Measurements from ENCODE around the gene CASP7.
"Not testable (repeated sequence)": the region's sequence is repeated elsewhere in the genome, so short reads cannot be mapped to it uniquely, and the experiment has no call there.

CASP7 gene

DNA sequence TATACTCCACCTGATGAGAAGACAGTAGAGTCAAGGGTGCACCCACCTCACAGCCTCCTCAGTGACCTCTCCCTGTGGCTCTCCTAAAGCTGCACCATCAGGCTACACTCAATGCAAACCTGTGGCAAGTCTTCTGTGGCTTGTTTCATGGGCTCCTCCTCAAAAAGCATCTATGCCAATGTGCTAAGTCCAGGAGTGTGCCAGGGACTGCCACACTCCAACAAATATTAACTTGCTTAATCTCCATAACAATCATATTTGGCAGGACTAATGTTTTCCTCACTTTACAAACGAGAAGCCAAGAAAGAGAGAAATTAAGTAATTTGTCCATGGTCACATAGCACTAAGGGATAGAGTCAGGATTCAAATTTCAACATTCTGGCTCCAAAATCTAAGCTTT is 27.8 kb upstream of the CASP7 start:
- Histone ChIP-seq H3K36me3 (ENCODE audit: control insufficient read depth in 1 of 2, insufficient read depth in 2 of 2, low read depth in 1 of 2, low read length in 2 of 2) (no peaks in the 10 kb centered on the region), H2BK5ac (ENCODE audit: low read depth, low read length, poor library complexity, severe bottlenecking) (no peak overlapping the region), H3K23ac (ENCODE audit: low read length in 2 of 2) (no peak overlapping the region), H2BK120ac (ENCODE audit: low read depth, low read length) (no peak overlapping the region), H2BK15ac (ENCODE audit: low read depth, poor library complexity, severe bottlenecking) (no peak overlapping the region), H3K4ac (ENCODE audit: low read depth in 1 of 2, low read length in 2 of 2) (no peak overlapping the region), H2AFZ (ENCODE audit: low read depth, low read length) (no peak overlapping the region), H3K4me1 (ENCODE audit: control insufficient read depth, insufficient read depth, low read depth, low read length) (no peaks in the 10 kb centered on the region), H4K91ac (ENCODE audit: low read length) (no peak overlapping the region), H3K9ac (ENCODE audit: low read length) (no peak overlapping the region), H3K79me1 (replicated peaks; ENCODE audit: low read length, poor library complexity, severe bottlenecking) (no peaks in the 10 kb centered on the region), H3K27me3 (ENCODE audit: control insufficient read depth in 1 of 2, insufficient read depth in 1 of 2, low read length in 2 of 2) (peaks cover 4 to 12% of the 10 kb centered on the region in 2 experiments), H3K14ac (ENCODE audit: low read length in 2 of 2) (no peak overlapping the region), H3K4me3 (ENCODE audit: insufficient read depth in 1 of 2, low read depth in 1 of 2, low read length in 2 of 2) (no peak overlapping the region), H4K8ac (ENCODE audit: low read length) (no peak overlapping the region), H3K4me2 (ENCODE audit: low read length, poor library complexity, severe bottlenecking) (no peak overlapping the region), H3K9me3 (ENCODE audit: control insufficient read depth, low read length) (no peaks in the 10 kb centered on the region), H3K27ac (ENCODE audit: low read length, poor library complexity, severe bottlenecking) (no peak overlapping the region), H2AK5ac (ENCODE audit: low read length, severe bottlenecking) (no peak overlapping the region), H2BK12ac (ENCODE audit: low read length in 2 of 2) (no peak overlapping the region), H3K18ac (ENCODE audit: low read depth in 1 of 2, low read length in 2 of 2) (no peak overlapping the region)
- 82% methylated on average over 1 of the region's 1 CpG for WGBS
- no peak for DNase-seq

DNA sequence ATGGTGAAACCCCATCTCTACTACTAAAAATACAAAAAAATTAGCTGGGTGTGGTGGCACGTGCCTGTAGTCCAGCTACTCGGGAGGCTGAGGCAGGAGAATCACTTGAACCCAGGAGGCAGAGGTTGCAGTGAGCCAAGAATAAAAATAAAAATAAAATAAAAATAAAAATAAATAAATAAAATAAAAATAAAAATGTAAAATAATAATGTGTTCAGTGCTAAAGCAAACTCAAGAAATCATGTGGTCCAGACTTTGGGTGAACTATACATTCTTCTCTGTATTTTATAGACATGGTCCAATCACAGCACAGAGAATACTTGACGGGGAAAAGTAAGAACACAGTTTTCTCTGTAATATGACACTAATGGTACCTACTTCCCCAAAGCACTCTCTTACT is 27.3 kb upstream of the CASP7 start:
- H2BK15ac ChIP-seq (ENCODE audit: low read depth, poor library complexity, severe bottlenecking); H2AK5ac ChIP-seq (ENCODE audit: low read length, severe bottlenecking); H4K8ac ChIP-seq (ENCODE audit: low read length); H3K4me2 ChIP-seq (ENCODE audit: low read length, poor library complexity, severe bottlenecking); H2BK120ac ChIP-seq (ENCODE audit: low read depth, low read length); DNase-seq; H3K4me1 ChIP-seq (ENCODE audit: control insufficient read depth, insufficient read depth, low read depth, low read length); H3K36me3 ChIP-seq (ENCODE audit: control insufficient read depth in 1 of 2, insufficient read depth in 2 of 2, low read depth in 1 of 2, low read length in 2 of 2); H2AFZ ChIP-seq (ENCODE audit: low read depth, low read length); H3K27ac ChIP-seq (ENCODE audit: low read length, poor library complexity, severe bottlenecking); H2BK12ac ChIP-seq (ENCODE audit: low read length in 2 of 2); H4K91ac ChIP-seq (ENCODE audit: low read length); H3K79me1 ChIP-seq (replicated peaks; ENCODE audit: low read length, poor library complexity, severe bottlenecking); H3K18ac ChIP-seq (ENCODE audit: low read depth in 1 of 2, low read length in 2 of 2); H3K4me3 ChIP-seq (ENCODE audit: insufficient read depth in 1 of 2, low read depth in 1 of 2, low read length in 2 of 2); H2BK5ac ChIP-seq (ENCODE audit: low read depth, low read length, poor library complexity, severe bottlenecking); H3K9ac ChIP-seq (ENCODE audit: low read length); H3K14ac ChIP-seq (ENCODE audit: low read length in 2 of 2); H3K9me3 ChIP-seq (ENCODE audit: control insufficient read depth, low read length); H3K4ac ChIP-seq (ENCODE audit: low read depth in 1 of 2, low read length in 2 of 2): not testable (repeated sequence)
- Histone ChIP-seq H3K23ac (ENCODE audit: low read length in 2 of 2) (peak overlapping the region in 1 of 2 experiments; percentile 71), H3K27me3 (ENCODE audit: control insufficient read depth in 1 of 2, insufficient read depth in 1 of 2, low read length in 2 of 2) (peaks cover 4 to 18% of the 10 kb centered on the region in 2 experiments)
- 100% methylated on average over 1 of the region's 3 CpGs for WGBS

DNA sequence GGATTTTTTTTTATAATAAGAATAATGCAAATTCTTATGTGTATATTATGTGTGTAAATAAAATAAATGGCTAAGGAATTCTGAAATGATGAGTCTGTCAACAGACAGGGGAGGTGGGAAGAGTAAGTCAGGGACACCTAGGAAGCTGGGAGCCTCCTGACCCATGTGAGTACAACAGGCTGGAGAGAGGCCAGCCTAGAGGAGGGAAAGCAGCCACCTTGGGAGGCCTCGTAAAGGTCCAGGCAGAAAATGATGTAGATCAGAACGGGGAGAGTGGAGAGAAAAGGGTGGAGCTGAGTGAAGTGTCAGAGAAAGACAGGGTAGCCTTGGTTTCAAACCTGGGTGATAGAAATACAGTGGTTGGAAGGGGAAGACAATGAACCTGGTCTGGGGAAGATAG is 22.8 kb upstream of the CASP7 start:
- Histone ChIP-seq H3K79me1 (replicated peaks; ENCODE audit: low read length, poor library complexity, severe bottlenecking) (no peaks in the 10 kb centered on the region), H3K9me3 (ENCODE audit: control insufficient read depth, low read length) (no peaks in the 10 kb centered on the region), H2AK5ac (ENCODE audit: low read length, severe bottlenecking) (no peak overlapping the region), H3K4me1 (ENCODE audit: control insufficient read depth, insufficient read depth, low read depth, low read length) (no peaks in the 10 kb centered on the region), H3K4ac (ENCODE audit: low read depth in 1 of 2, low read length in 2 of 2) (no peak overlapping the region), H3K18ac (ENCODE audit: low read depth in 1 of 2, low read length in 2 of 2) (no peak overlapping the region), H3K36me3 (ENCODE audit: control insufficient read depth in 1 of 2, insufficient read depth in 2 of 2, low read depth in 1 of 2, low read length in 2 of 2) (no peaks in the 10 kb centered on the region), H4K8ac (ENCODE audit: low read length) (no peak overlapping the region), H2BK5ac (ENCODE audit: low read depth, low read length, poor library complexity, severe bottlenecking) (no peak overlapping the region), H3K23ac (ENCODE audit: low read length in 2 of 2) (no peak overlapping the region), H3K4me3 (ENCODE audit: insufficient read depth in 1 of 2, low read depth in 1 of 2, low read length in 2 of 2) (no peak overlapping the region), H4K91ac (ENCODE audit: low read length) (no peak overlapping the region), H3K9ac (ENCODE audit: low read length) (no peak overlapping the region), H3K4me2 (ENCODE audit: low read length, poor library complexity, severe bottlenecking) (no peak overlapping the region), H3K27me3 (ENCODE audit: control insufficient read depth in 1 of 2, insufficient read depth in 1 of 2, low read length in 2 of 2) (peaks cover 10 to 20% of the 10 kb centered on the region in 2 experiments), H2BK120ac (ENCODE audit: low read depth, low read length) (no peak overlapping the region), H2BK15ac (ENCODE audit: low read depth, poor library complexity, severe bottlenecking) (no peak overlapping the region), H3K27ac (ENCODE audit: low read length, poor library complexity, severe bottlenecking) (no peak overlapping the region), H2BK12ac (ENCODE audit: low read length in 2 of 2) (no peak overlapping the region), H2AFZ (ENCODE audit: low read depth, low read length) (no peak overlapping the region), H3K14ac (ENCODE audit: low read length in 2 of 2) (no peak overlapping the region)
- WGBS: 79% methylated on average over 2 of the region's 2 CpGs
- no peak for DNase-seq

DNA sequence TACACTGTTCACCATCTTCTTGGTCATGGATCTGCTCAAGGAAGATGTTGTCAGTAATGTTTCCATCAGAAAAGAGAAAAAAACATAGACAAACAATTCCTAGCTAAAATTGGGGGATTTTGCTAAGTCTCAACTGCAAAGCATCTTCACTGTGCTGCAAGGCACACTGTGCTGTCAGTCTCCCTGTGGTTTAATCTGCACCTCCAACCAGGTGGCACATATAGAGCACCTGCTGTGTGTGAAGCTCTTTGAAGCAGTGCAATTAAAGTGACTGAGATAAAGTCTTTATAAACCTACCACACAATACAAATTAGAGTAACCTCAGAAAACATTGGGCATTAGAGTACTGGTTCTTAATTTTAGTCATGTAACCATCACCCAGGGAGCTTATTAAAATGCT is 22.2 kb upstream of the CASP7 start:
- Histone ChIP-seq H3K4me1 (ENCODE audit: control insufficient read depth, insufficient read depth, low read depth, low read length) (no peaks in the 10 kb centered on the region), H4K8ac (ENCODE audit: low read length) (no peak overlapping the region), H3K9me3 (ENCODE audit: control insufficient read depth, low read length) (no peaks in the 10 kb centered on the region), H3K4me3 (ENCODE audit: insufficient read depth in 1 of 2, low read depth in 1 of 2, low read length in 2 of 2) (no peak overlapping the region), H3K27ac (ENCODE audit: low read length, poor library complexity, severe bottlenecking) (no peak overlapping the region), H3K18ac (ENCODE audit: low read depth in 1 of 2, low read length in 2 of 2) (no peak overlapping the region), H3K23ac (ENCODE audit: low read length in 2 of 2) (no peak overlapping the region), H2AFZ (ENCODE audit: low read depth, low read length) (no peak overlapping the region), H2AK5ac (ENCODE audit: low read length, severe bottlenecking) (no peak overlapping the region), H3K14ac (ENCODE audit: low read length in 2 of 2) (no peak overlapping the region), H4K91ac (ENCODE audit: low read length) (no peak overlapping the region), H3K36me3 (ENCODE audit: control insufficient read depth in 1 of 2, insufficient read depth in 2 of 2, low read depth in 1 of 2, low read length in 2 of 2) (no peaks in the 10 kb centered on the region), H2BK5ac (ENCODE audit: low read depth, low read length, poor library complexity, severe bottlenecking) (no peak overlapping the region), H3K4me2 (ENCODE audit: low read length, poor library complexity, severe bottlenecking) (no peak overlapping the region), H3K27me3 (ENCODE audit: control insufficient read depth in 1 of 2, insufficient read depth in 1 of 2, low read length in 2 of 2) (peaks cover 10 to 20% of the 10 kb centered on the region in 2 experiments), H2BK12ac (ENCODE audit: low read length in 2 of 2) (no peak overlapping the region), H2BK120ac (ENCODE audit: low read depth, low read length) (no peak overlapping the region), H3K4ac (ENCODE audit: low read depth in 1 of 2, low read length in 2 of 2) (no peak overlapping the region), H3K79me1 (replicated peaks; ENCODE audit: low read length, poor library complexity, severe bottlenecking) (no peaks in the 10 kb centered on the region), H3K9ac (ENCODE audit: low read length) (no peak overlapping the region), H2BK15ac (ENCODE audit: low read depth, poor library complexity, severe bottlenecking) (no peak overlapping the region)
- DNase-seq: no peak

All from mesenchymal stem cell (in vitro differentiated cells and primary cell).